WTC11 (cell line): ENCODE measurements around the gene KHDC3L. TPM values are rescaled to one million over a fixed set of nuclear protein-coding genes. Genes with fewer than 3 reads are reported as not detected.

Source experiments
- ATAC-seq: fragments of 200-7000 bp; cut with Tn5 transposase; 2 replicates; pipeline ENCODE4 v1.10.0; 2021; ENCODE audit warnings: mild to moderate bottlenecking, moderate library complexity
- CTCF ChIA-PET: fragments of 300-600 bp; sonication (Branson Sonifier 250); formaldehyde crosslinking; loops from one replicate; lab custom pipeline; 2021; ENCODE audit warnings: antibody characterized with exemption; lab: Charles Lee
- POLR2A ChIA-PET: fragments of 350-600 bp; sonication (Branson Sonifier 250); formaldehyde crosslinking; loops from one replicate; lab custom pipeline; 2021; ENCODE audit warnings: antibody characterized with exemption; lab: Charles Lee
- DNase-seq: peaks from one replicate; pipeline ENCODE4 v3.0.0; 2021; ENCODE audit warnings: low spot score
- H3K27ac Mint-ChIP-seq: 2 replicates; pipeline ENCODE4 v1.8.0; 2021; ENCODE audit warnings: mixed read lengths
- H3K27me3 Mint-ChIP-seq: 2 replicates; pipeline ENCODE4 v1.8.0; 2021; ENCODE audit warnings: low read depth, mild to moderate bottlenecking, moderate library complexity, mixed read lengths
- H3K36me3 Mint-ChIP-seq: 2 replicates; pipeline ENCODE4 v1.8.0; 2021; ENCODE audit warnings: mixed read lengths
- H3K4me1 Mint-ChIP-seq: 2 replicates; pipeline ENCODE4 v1.8.0; 2022; ENCODE audit warnings: mixed read lengths
- H3K4me3 Mint-ChIP-seq: 2 replicates; pipeline ENCODE4 v1.8.0; 2021; ENCODE audit warnings: mild to moderate bottlenecking, moderate library complexity, mixed read lengths
- H3K9me3 Mint-ChIP-seq: 2 replicates; pipeline ENCODE4 v1.8.0; 2021; ENCODE audit warnings: mixed read lengths
- CBFB ChIP-seq: sonication (generic); formaldehyde crosslinking; IDR thresholded peaks from 2 replicates; pipeline ENCODE4 v1.8.1; 2022; ENCODE audit warnings: mild to moderate bottlenecking, low read depth, missing genetic modification reagents
- ESRRA ChIP-seq: sonication (generic); formaldehyde crosslinking; IDR thresholded peaks from 2 replicates; pipeline ENCODE4 v1.8.1; 2022; ENCODE audit warnings: mild to moderate bottlenecking, missing genetic modification reagents, borderline replicate concordance
- GRHL2 ChIP-seq: fragments of 250-450 bp; sonication (Bioruptor Pico); IDR thresholded peaks from 2 replicates; pipeline ENCODE4 v1.8.0; 2022; ENCODE audit warnings: mild to moderate bottlenecking, moderate library complexity; ENCODE audit not compliant: insufficient replicate concordance, severe bottlenecking
- HMGA2 ChIP-seq: fragments of 250-450 bp; sonication (Bioruptor Pico); IDR thresholded peaks from 2 replicates; pipeline ENCODE4 v1.4.0; 2021; ENCODE audit warnings: mild to moderate bottlenecking, moderate library complexity
- IRF2 ChIP-seq: sonication (generic); formaldehyde crosslinking; IDR thresholded peaks from 2 replicates; pipeline ENCODE4 v1.8.0; 2022; ENCODE audit warnings: low read depth, missing genetic modification reagents, borderline replicate concordance
- JAZF1 ChIP-seq: fragments of 250-450 bp; sonication (Bioruptor Pico); IDR thresholded peaks from 2 replicates; pipeline ENCODE4 v1.9.0; 2021; ENCODE audit warnings: moderate library complexity, mild to moderate bottlenecking, inconsistent platforms
- KAT7 ChIP-seq: sonication (generic); formaldehyde crosslinking; IDR thresholded peaks from 2 replicates; pipeline ENCODE4 v1.8.1; 2023; ENCODE audit warnings: missing genetic modification reagents, mild to moderate bottlenecking, borderline replicate concordance
- NFATC4 ChIP-seq: fragments of 250-450 bp; sonication (Bioruptor Pico); IDR thresholded peaks from 2 replicates; pipeline ENCODE4 v1.9.0; 2021; ENCODE audit warnings: mild to moderate bottlenecking
- NR2C2 ChIP-seq: sonication (generic); formaldehyde crosslinking; IDR thresholded peaks from 2 replicates; pipeline ENCODE4 v1.8.0; 2022; ENCODE audit warnings: mild to moderate bottlenecking, missing genetic modification reagents
- ZNF121 ChIP-seq: sonication (generic); formaldehyde crosslinking; IDR thresholded peaks from 2 replicates; pipeline ENCODE4 v1.8.0; 2023; ENCODE audit warnings: missing genetic modification reagents
- total RNA-seq: library from RNA; stranded (reverse); gene quantifications from 3 replicates; pipeline ENCODE4 v1.2.3, GENCODE V29; 2021
- TF ChIP-seq, protein P1 (sequence below): fragments of 250-450 bp; sonication (Bioruptor Pico); conservative IDR thresholded peaks from 2 replicates; pipeline ENCODE4 v1.9.0; 2021; ENCODE audit warnings: mild to moderate bottlenecking
- TF ChIP-seq, protein P2 (sequence below): sonication (generic); formaldehyde crosslinking; IDR thresholded peaks from 2 replicates; pipeline ENCODE4 v1.8.0; 2022; ENCODE audit warnings: mild to moderate bottlenecking, missing genetic modification reagents
- TF ChIP-seq, protein P3 (sequence below): sonication (generic); formaldehyde crosslinking; conservative IDR thresholded peaks from 2 replicates; pipeline ENCODE4 v1.8.1; 2022; ENCODE audit warnings: mild to moderate bottlenecking, missing genetic modification reagents
- TF ChIP-seq, protein P4 (sequence below): fragments of 250-450 bp; sonication (Bioruptor Pico); IDR thresholded peaks from 2 replicates; pipeline ENCODE4 v1.9.0; 2021; ENCODE audit warnings: mild to moderate bottlenecking, borderline replicate concordance
- TF ChIP-seq, protein P5 (sequence below): fragments of 250-450 bp; sonication (Bioruptor Pico); IDR thresholded peaks from 2 replicates; pipeline ENCODE4 v1.9.0; 2021; ENCODE audit warnings: moderate library complexity, mild to moderate bottlenecking, inconsistent platforms, borderline replicate concordance
- TF ChIP-seq, protein P6 (sequence below): sonication (generic); formaldehyde crosslinking; IDR thresholded peaks from 2 replicates; pipeline ENCODE4 v1.8.0; 2023; ENCODE audit warnings: missing genetic modification reagents
- TF ChIP-seq, protein P7 (sequence below): sonication (generic); formaldehyde crosslinking; IDR thresholded peaks from 2 replicates; pipeline ENCODE4 v1.8.0; 2022; ENCODE audit warnings: missing genetic modification reagents
- TF ChIP-seq, protein P8 (sequence below): fragments of 250-450 bp; sonication (Bioruptor Pico); IDR thresholded peaks from 2 replicates; pipeline ENCODE4 v1.9.0; 2021; ENCODE audit warnings: mild to moderate bottlenecking

Gene KHDC3L
- total RNA-seq, 1 experiment from 2014 or later: not detected

DNA sequence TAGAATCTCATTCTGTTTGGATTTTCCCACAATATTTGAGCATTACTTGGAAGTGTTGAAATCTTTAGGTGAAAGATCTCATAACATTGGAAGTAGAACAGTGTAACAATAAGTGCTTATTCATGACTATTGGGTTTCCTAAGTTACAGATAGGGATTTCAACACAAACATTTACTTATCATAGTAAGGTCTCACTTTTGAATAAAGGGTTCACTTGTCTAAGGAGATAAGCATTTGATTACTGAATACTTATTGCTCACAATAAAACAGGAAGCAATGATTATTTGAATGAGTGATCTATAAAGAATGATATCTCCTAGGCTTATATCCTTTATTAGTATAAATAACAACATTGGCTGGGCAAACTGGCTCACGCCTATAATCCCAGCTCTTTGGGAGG, 46.9 kb downstream of the KHDC3L start:
- POLR2A ChIA-PET: no interaction called here
- no peaks in the 10 kb centered on the region for H3K36me3 Mint-ChIP-seq
- H3K4me3 Mint-ChIP-seq: no peak overlapping the region
- CTCF ChIA-PET: no interaction called here
- H3K27me3 Mint-ChIP-seq: no peaks in the 10 kb centered on the region
- no peak for ATAC-seq
- no peaks in the 10 kb centered on the region for H3K9me3 Mint-ChIP-seq
- TF ChIP-seq IRF2 (no peak), CBFB (no peak), ESRRA (CRISPR knock-in tag) (no peak), JAZF1 (no peak), HMGA2 (CRISPR knock-in tag) (no peak), NR2C2 (CRISPR knock-in tag) (no peak), ZNF121 (CRISPR knock-in tag) (no peak), NFATC4 (CRISPR knock-in tag) (no peak), GRHL2 (CRISPR knock-in tag) (no peak)
- TF ChIP-seq, protein P1, sequence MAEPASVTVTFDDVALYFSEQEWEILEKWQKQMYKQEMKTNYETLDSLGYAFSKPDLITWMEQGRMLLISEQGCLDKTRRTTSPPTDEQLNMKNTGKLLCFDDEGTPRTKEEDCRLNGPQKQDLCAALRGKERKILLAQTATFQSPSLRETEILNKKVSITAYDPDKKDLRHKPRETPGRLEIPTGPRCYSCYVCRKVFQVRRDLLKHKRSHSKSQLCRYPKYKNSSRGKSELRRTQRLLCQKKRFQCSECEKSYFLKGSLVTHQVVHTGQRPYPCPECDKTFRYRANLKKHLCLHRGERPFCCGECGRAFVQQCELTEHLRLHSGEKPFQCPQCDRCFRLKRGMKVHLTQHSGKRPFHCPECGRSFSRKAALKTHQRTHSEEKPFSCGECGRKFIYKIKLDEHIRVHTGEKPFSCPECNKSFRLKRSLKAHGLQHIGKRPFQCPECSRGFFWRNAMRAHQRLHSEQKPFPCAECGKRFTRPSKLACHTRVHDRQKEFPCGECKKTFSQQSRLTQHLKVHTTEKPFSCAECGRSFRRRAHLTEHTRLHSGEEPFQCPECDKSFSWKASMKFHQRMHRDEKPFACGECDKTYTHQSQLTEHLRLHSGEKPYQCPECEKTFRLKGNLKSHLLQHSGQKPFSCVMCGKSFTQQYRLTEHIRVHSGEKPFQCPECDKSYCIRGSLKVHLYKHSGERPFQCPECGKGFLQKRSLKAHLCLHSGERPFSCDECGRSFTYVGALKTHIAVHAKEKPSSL (CRISPR knock-in tag): no peak
- TF ChIP-seq, protein P2, sequence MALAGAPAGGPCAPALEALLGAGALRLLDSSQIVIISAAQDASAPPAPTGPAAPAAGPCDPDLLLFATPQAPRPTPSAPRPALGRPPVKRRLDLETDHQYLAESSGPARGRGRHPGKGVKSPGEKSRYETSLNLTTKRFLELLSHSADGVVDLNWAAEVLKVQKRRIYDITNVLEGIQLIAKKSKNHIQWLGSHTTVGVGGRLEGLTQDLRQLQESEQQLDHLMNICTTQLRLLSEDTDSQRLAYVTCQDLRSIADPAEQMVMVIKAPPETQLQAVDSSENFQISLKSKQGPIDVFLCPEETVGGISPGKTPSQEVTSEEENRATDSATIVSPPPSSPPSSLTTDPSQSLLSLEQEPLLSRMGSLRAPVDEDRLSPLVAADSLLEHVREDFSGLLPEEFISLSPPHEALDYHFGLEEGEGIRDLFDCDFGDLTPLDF (CRISPR knock-in tag): no peak
- TF ChIP-seq, protein P3, sequence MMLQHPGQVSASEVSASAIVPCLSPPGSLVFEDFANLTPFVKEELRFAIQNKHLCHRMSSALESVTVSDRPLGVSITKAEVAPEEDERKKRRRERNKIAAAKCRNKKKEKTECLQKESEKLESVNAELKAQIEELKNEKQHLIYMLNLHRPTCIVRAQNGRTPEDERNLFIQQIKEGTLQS (CRISPR knock-in tag): no peak
- TF ChIP-seq, protein P4, sequence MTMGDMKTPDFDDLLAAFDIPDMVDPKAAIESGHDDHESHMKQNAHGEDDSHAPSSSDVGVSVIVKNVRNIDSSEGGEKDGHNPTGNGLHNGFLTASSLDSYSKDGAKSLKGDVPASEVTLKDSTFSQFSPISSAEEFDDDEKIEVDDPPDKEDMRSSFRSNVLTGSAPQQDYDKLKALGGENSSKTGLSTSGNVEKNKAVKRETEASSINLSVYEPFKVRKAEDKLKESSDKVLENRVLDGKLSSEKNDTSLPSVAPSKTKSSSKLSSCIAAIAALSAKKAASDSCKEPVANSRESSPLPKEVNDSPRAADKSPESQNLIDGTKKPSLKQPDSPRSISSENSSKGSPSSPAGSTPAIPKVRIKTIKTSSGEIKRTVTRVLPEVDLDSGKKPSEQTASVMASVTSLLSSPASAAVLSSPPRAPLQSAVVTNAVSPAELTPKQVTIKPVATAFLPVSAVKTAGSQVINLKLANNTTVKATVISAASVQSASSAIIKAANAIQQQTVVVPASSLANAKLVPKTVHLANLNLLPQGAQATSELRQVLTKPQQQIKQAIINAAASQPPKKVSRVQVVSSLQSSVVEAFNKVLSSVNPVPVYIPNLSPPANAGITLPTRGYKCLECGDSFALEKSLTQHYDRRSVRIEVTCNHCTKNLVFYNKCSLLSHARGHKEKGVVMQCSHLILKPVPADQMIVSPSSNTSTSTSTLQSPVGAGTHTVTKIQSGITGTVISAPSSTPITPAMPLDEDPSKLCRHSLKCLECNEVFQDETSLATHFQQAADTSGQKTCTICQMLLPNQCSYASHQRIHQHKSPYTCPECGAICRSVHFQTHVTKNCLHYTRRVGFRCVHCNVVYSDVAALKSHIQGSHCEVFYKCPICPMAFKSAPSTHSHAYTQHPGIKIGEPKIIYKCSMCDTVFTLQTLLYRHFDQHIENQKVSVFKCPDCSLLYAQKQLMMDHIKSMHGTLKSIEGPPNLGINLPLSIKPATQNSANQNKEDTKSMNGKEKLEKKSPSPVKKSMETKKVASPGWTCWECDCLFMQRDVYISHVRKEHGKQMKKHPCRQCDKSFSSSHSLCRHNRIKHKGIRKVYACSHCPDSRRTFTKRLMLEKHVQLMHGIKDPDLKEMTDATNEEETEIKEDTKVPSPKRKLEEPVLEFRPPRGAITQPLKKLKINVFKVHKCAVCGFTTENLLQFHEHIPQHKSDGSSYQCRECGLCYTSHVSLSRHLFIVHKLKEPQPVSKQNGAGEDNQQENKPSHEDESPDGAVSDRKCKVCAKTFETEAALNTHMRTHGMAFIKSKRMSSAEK (CRISPR knock-in tag): no peak
- TF ChIP-seq, protein P5, sequence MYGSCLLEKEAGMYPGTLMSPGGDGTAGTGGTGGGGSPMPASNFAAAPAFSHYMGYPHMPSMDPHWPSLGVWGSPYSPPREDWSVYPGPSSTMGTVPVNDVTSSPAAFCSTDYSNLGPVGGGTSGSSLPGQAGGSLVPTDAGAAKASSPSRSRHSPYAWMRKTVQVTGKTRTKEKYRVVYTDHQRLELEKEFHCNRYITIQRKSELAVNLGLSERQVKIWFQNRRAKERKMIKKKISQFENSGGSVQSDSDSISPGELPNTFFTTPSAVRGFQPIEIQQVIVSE (CRISPR knock-in tag): no peak
- TF ChIP-seq, protein P6, sequence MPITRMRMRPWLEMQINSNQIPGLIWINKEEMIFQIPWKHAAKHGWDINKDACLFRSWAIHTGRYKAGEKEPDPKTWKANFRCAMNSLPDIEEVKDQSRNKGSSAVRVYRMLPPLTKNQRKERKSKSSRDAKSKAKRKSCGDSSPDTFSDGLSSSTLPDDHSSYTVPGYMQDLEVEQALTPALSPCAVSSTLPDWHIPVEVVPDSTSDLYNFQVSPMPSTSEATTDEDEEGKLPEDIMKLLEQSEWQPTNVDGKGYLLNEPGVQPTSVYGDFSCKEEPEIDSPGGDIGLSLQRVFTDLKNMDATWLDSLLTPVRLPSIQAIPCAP (CRISPR knock-in tag): no peak
- H3K27ac Mint-ChIP-seq: no peak overlapping the region
- DNase-seq: no peak
- no peaks in the 10 kb centered on the region for H3K4me1 Mint-ChIP-seq

DNA sequence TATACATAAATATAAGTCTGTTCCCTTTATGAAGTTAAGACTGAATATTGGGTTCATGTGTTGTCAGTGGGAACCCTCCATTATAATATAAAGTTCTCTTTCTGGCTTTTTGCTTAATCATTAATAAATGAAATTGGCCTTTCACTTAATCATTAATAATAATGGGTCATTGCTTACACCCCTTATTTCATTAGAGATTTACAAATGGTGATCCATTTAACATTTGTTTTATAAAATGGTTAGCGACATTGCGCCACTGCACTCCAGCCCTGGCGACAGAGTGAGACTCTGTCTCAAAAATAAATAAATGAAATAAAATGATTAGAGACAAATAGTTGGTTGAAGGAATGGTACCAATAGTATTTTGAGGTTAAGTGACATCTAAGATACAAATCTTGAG, 50.6 kb downstream of the KHDC3L start:
- no peak overlapping the region for H3K4me3 Mint-ChIP-seq
- ATAC-seq (no peak), DNase-seq (no peak)
- no peak overlapping the region for H3K27ac Mint-ChIP-seq
- H3K36me3 Mint-ChIP-seq: no peaks in the 10 kb centered on the region
- no peaks in the 10 kb centered on the region for H3K4me1 Mint-ChIP-seq
- CTCF ChIA-PET: no interaction called here
- POLR2A ChIA-PET: no interaction called here
- H3K27me3 Mint-ChIP-seq: no peaks in the 10 kb centered on the region
- H3K9me3 Mint-ChIP-seq: no peaks in the 10 kb centered on the region
- TF ChIP-seq, protein P1 (CRISPR knock-in tag): no peak
- TF ChIP-seq, protein P7, sequence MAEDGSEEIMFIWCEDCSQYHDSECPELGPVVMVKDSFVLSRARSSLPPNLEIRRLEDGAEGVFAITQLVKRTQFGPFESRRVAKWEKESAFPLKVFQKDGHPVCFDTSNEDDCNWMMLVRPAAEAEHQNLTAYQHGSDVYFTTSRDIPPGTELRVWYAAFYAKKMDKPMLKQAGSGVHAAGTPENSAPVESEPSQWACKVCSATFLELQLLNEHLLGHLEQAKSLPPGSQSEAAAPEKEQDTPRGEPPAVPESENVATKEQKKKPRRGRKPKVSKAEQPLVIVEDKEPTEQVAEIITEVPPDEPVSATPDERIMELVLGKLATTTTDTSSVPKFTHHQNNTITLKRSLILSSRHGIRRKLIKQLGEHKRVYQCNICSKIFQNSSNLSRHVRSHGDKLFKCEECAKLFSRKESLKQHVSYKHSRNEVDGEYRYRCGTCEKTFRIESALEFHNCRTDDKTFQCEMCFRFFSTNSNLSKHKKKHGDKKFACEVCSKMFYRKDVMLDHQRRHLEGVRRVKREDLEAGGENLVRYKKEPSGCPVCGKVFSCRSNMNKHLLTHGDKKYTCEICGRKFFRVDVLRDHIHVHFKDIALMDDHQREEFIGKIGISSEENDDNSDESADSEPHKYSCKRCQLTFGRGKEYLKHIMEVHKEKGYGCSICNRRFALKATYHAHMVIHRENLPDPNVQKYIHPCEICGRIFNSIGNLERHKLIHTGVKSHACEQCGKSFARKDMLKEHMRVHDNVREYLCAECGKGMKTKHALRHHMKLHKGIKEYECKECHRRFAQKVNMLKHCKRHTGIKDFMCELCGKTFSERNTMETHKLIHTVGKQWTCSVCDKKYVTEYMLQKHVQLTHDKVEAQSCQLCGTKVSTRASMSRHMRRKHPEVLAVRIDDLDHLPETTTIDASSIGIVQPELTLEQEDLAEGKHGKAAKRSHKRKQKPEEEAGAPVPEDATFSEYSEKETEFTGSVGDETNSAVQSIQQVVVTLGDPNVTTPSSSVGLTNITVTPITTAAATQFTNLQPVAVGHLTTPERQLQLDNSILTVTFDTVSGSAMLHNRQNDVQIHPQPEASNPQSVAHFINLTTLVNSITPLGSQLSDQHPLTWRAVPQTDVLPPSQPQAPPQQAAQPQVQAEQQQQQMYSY (CRISPR knock-in tag): no peak
- TF ChIP-seq ZNF121 (CRISPR knock-in tag): no peak
- no peak for TF ChIP-seq KAT7 (CRISPR knock-in tag)
- TF ChIP-seq, protein P8, sequence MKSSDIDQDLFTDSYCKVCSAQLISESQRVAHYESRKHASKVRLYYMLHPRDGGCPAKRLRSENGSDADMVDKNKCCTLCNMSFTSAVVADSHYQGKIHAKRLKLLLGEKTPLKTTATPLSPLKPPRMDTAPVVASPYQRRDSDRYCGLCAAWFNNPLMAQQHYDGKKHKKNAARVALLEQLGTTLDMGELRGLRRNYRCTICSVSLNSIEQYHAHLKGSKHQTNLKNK (CRISPR knock-in tag): no peak
